RWPE1 (cell line): ENCODE results near the gene CACNA2D4.

Experiments
- CTCF ChIA-PET: fragments of 350-600 bp; sonication (Branson Sonifier 250); formaldehyde crosslinking; extraction: SDS; loops from one replicate; lab custom pipeline; 2021; lab: Yijun Ruan, JAX
- POLR2A ChIA-PET: fragments of 400-600 bp; formaldehyde crosslinking; extraction: SDS; loops from one replicate; lab custom pipeline; 2020; ENCODE audit warnings: antibody characterized with exemption; ENCODE audit not compliant: low non-redundant PET; lab: Yijun Ruan, JAX
- DNase-seq: peaks from one replicate; pipeline ENCODE4 v3.0.0; 2012; ENCODE audit warnings: low spot score
- H3K27ac ChIP-seq: fragments of 450-650 bp; 2 replicates; pipeline ENCODE4 v1.5.1; 2017
- CTCF ChIP-seq: fragments of 450-650 bp; conservative IDR thresholded peaks from 2 replicates; pipeline ENCODE4 v1.5.1; 2017; ENCODE audit warnings: low read depth, mild to moderate bottlenecking

The CACNA2D4 gene

GRCh38 chr12:1920436-1920835 is 2.0 kb upstream of the CACNA2D4 start:
- CTCF ChIA-PET = interaction anchor here (0.7 kb wide), 1 partner anchor 20 kb away, joined by 3 read pairs; no protein-coding TSS in a partner anchor
- no peak for DNase-seq
- TF ChIP-seq CTCF = no peak
- no peak overlapping the region for H3K27ac ChIP-seq
- POLR2A ChIA-PET = no interaction called here

- no peak for TF ChIP-seq CTCF
- DNase-seq = no peak
- ChIA-PET POLR2A (no interaction called here), CTCF (no interaction called here)
- no peak overlapping the region for H3K27ac ChIP-seq
Observed at GRCh38 chr12:1919763-1920162, 1.3 kb upstream of the CACNA2D4 start.

- DNase-seq = no peak
- no peak overlapping the region for H3K27ac ChIP-seq
- ChIA-PET CTCF (interaction anchor here (0.6 kb wide), 1 partner anchor 551 kb away, joined by 3 read pairs; no protein-coding TSS in a partner anchor), POLR2A (no interaction called here)
- no peak for TF ChIP-seq CTCF
Observed at GRCh38 chr12:1919284-1919683, 832 bp upstream of the CACNA2D4 start.

GRCh38 chr12:1918884-1919236 is 408 bp upstream of the CACNA2D4 start:
- ChIA-PET CTCF (interaction anchor here (0.6 kb wide), 1 partner anchor 551 kb away, joined by 3 read pairs; no protein-coding TSS in a partner anchor), POLR2A (no interaction called here)
- no peak for TF ChIP-seq CTCF
- no peak overlapping the region for H3K27ac ChIP-seq
- DNase-seq = no peak

GRCh38 chr12:1917172-1918070 is 1.0 kb downstream of the CACNA2D4 start:
- TF ChIP-seq CTCF = no peak
- ChIA-PET POLR2A (no interaction called here), CTCF (interaction anchor here (0.6 kb wide), 1 partner anchor 20 kb away, joined by 3 read pairs; no protein-coding TSS in a partner anchor)
- H3K27ac ChIP-seq = no peak overlapping the region
- DNase-seq = no peak

GRCh38 chr12:1916371-1917171 is 1.9 kb downstream of the CACNA2D4 start:
- POLR2A ChIA-PET = no interaction called here
- no peak for DNase-seq
- no peak for TF ChIP-seq CTCF
- no peak overlapping the region for H3K27ac ChIP-seq
- CTCF ChIA-PET = interaction anchor here (1.3 kb wide), 1 partner anchor 23 kb away, joined by 4 read pairs; no protein-coding TSS in a partner anchor
